IPS-18a (cell line): Measurements from ENCODE around the gene MANEA.

Experiments
- H3K27ac ChIP-seq: one replicate; pipeline ENCODE4 v1.5.1; 2013; ENCODE audit warnings: low read length
- H3K27me3 ChIP-seq: one replicate; pipeline ENCODE4 v1.6.1; 2013; ENCODE audit warnings: mild to moderate bottlenecking, low read length; ENCODE audit not compliant: control insufficient read depth, insufficient read depth
- H3K36me3 ChIP-seq: one replicate; pipeline ENCODE4 v1.6.1; 2013; ENCODE audit warnings: low read depth, low read length; ENCODE audit not compliant: control insufficient read depth
- H3K4me1 ChIP-seq: one replicate; pipeline ENCODE4 v1.6.1; 2013; ENCODE audit warnings: low read depth, low read length; ENCODE audit not compliant: control insufficient read depth
- H3K4me3 ChIP-seq: one replicate; pipeline ENCODE4 v1.5.1; 2013; ENCODE audit warnings: low read length
- H3K9ac ChIP-seq: one replicate; pipeline ENCODE4 v1.6.1; 2013; ENCODE audit warnings: mild to moderate bottlenecking, low read length, moderate library complexity
- H3K9me3 ChIP-seq: one replicate; pipeline ENCODE4 v1.6.1; 2013; ENCODE audit warnings: low read depth, low read length; ENCODE audit not compliant: control insufficient read depth

Gene MANEA

GRCh38 chr6:95589067-95589466, 11.7 kb downstream of the MANEA start:
- Histone ChIP-seq H3K4me1 (no peaks in the 10 kb centered on the region), H3K36me3 (no peaks in the 10 kb centered on the region), H3K27me3 (no peaks in the 10 kb centered on the region), H3K4me3 (no peak overlapping the region), H3K9me3 (peaks cover 4% of the 10 kb centered on the region), H3K27ac (no peak overlapping the region), H3K9ac (no peak overlapping the region)

- Histone ChIP-seq H3K27me3 (no peaks in the 10 kb centered on the region), H3K27ac (no peak overlapping the region), H3K36me3 (no peaks in the 10 kb centered on the region), H3K9ac (no peak overlapping the region), H3K4me1 (no peaks in the 10 kb centered on the region), H3K9me3 (no peaks in the 10 kb centered on the region), H3K4me3 (no peak overlapping the region)
Observed at GRCh38 chr6:95589826-95590570, 12.7 kb downstream of the MANEA start.

- Histone ChIP-seq H3K27ac (no peak overlapping the region), H3K4me1 (no peaks in the 10 kb centered on the region), H3K9me3 (no peaks in the 10 kb centered on the region), H3K27me3 (no peaks in the 10 kb centered on the region), H3K4me3 (no peak overlapping the region), H3K36me3 (no peaks in the 10 kb centered on the region), H3K9ac (no peak overlapping the region)
Observed at GRCh38 chr6:95593025-95593424, 15.7 kb downstream of the MANEA start.

- Histone ChIP-seq H3K27ac (no peak overlapping the region), H3K9ac (no peak overlapping the region), H3K36me3 (no peaks in the 10 kb centered on the region), H3K4me3 (no peak overlapping the region), H3K27me3 (no peaks in the 10 kb centered on the region), H3K9me3 (no peaks in the 10 kb centered on the region), H3K4me1 (no peaks in the 10 kb centered on the region)
Observed at GRCh38 chr6:95596021-95596420, 18.7 kb downstream of the MANEA start.

GRCh38 chr6:95599706-95600105, 22.4 kb downstream of the MANEA start:
- Histone ChIP-seq H3K4me1 (no peaks in the 10 kb centered on the region), H3K27ac (no peak overlapping the region), H3K36me3 (no peaks in the 10 kb centered on the region), H3K27me3 (no peaks in the 10 kb centered on the region), H3K9me3 (no peaks in the 10 kb centered on the region), H3K4me3 (no peak overlapping the region), H3K9ac (no peak overlapping the region)

GRCh38 chr6:95601133-95601532, 23.8 kb downstream of the MANEA start:
- Histone ChIP-seq H3K36me3 (no peaks in the 10 kb centered on the region), H3K9ac (no peak overlapping the region), H3K9me3 (no peaks in the 10 kb centered on the region), H3K4me1 (no peaks in the 10 kb centered on the region), H3K27me3 (no peaks in the 10 kb centered on the region), H3K4me3 (no peak overlapping the region), H3K27ac (no peak overlapping the region)

- no peaks in the 10 kb centered on the region for H3K36me3 ChIP-seq
Observed at GRCh38 chr6:95614094-95614493, 36.8 kb downstream of the MANEA start.

GRCh38 chr6:95629551-95629950, 52.2 kb downstream of the MANEA start:
- H3K9me3 ChIP-seq, result no peaks in the 10 kb centered on the region
- H3K4me3 ChIP-seq, result no peak overlapping the region
- H3K36me3 ChIP-seq, result no peaks in the 10 kb centered on the region
- H3K27ac ChIP-seq, result no peak overlapping the region
- no peaks in the 10 kb centered on the region for H3K27me3 ChIP-seq
- peaks cover 6% of the 10 kb centered on the region for H3K4me1 ChIP-seq
- no peak overlapping the region for H3K9ac ChIP-seq

More at GRCh38 chr6:95614094-95614493, 36.8 kb downstream of the MANEA start:
- no peak overlapping the region for H3K9ac ChIP-seq
- H3K27me3 ChIP-seq, result no peaks in the 10 kb centered on the region
- no peaks in the 10 kb centered on the region for H3K9me3 ChIP-seq
- H3K4me3 ChIP-seq, result no peak overlapping the region
- no peak overlapping the region for H3K27ac ChIP-seq
- peaks cover 3% of the 10 kb centered on the region for H3K4me1 ChIP-seq

- Histone ChIP-seq H3K36me3 (no peaks in the 10 kb centered on the region), H3K9me3 (no peaks in the 10 kb centered on the region), H3K27me3 (no peaks in the 10 kb centered on the region), H3K4me1 (peaks cover 9% of the 10 kb centered on the region), H3K9ac (no peak overlapping the region), H3K4me3 (no peak overlapping the region), H3K27ac (no peak overlapping the region)
Observed at GRCh38 chr6:95636552-95637431, 59.5 kb downstream of the MANEA start.

- no peak overlapping the region for H3K4me3 ChIP-seq
- no peaks in the 10 kb centered on the region for H3K27me3 ChIP-seq
- H3K36me3 ChIP-seq, result no peaks in the 10 kb centered on the region
- no peak overlapping the region for H3K9ac ChIP-seq
- H3K4me1 ChIP-seq, result peaks cover 7% of the 10 kb centered on the region
- no peaks in the 10 kb centered on the region for H3K9me3 ChIP-seq
- no peak overlapping the region for H3K27ac ChIP-seq
Observed at GRCh38 chr6:95648636-95649035, 71.3 kb downstream of the MANEA start.

GRCh38 chr6:95649451-95649850, 72.1 kb downstream of the MANEA start:
- Histone ChIP-seq H3K9ac (no peak overlapping the region), H3K4me3 (no peak overlapping the region), H3K4me1 (peaks cover 7% of the 10 kb centered on the region), H3K27ac (no peak overlapping the region), H3K9me3 (no peaks in the 10 kb centered on the region), H3K27me3 (no peaks in the 10 kb centered on the region), H3K36me3 (no peaks in the 10 kb centered on the region)
